ENCODE data around the gene ZCCHC7.

Gene ZCCHC7

GRCh38 chr9:37191403-37192089 is 71.2 kb downstream of the ZCCHC7 start:
- no peak overlapping the region for H3K4me3 ChIP-seq (ENCODE audit: low read depth, low read length)
- no peak for TF ChIP-seq CTCF (IDR thresholded peaks at IDR 0.05; ENCODE audit: insufficient read depth, low read length, missing control alignments)

GRCh38 chr9:37192803-37193202 is 72.4 kb downstream of the ZCCHC7 start:
- ChIA-PET CTCF (interaction anchor here (1.1 to 1.2 kb wide), 2 partner anchors 12 to 23 kb away, joined by 3 to 4 read pairs; no protein-coding TSS in a partner anchor), POLR2A (no interaction called here)

More at GRCh38 chr9:37191403-37192089, 71.2 kb downstream of the ZCCHC7 start:
- DNase-seq (ENCODE audit: low read depth, low spot score), result no peak
- ChIA-PET CTCF (interaction anchor here (1.1 to 1.2 kb wide), 2 partner anchors 11 to 24 kb away, joined by 3 to 4 read pairs; no protein-coding TSS in a partner anchor), POLR2A (no interaction called here)

GRCh38 chr9:37197158-37198038 is 77.0 kb downstream of the ZCCHC7 start:
- DNase-seq (ENCODE audit: low read depth, low spot score), result no peak
- no peak overlapping the region for H3K4me3 ChIP-seq (ENCODE audit: low read depth, low read length)
- TF ChIP-seq CTCF (IDR thresholded peaks at IDR 0.05; ENCODE audit: insufficient read depth, low read length, missing control alignments), result no peak
- ChIA-PET CTCF (interaction anchor here (0.6 kb wide), 1 partner anchor 335 kb away, joined by 3 read pairs; no protein-coding TSS in a partner anchor), POLR2A (no interaction called here)

More at GRCh38 chr9:37192803-37193202, 72.4 kb downstream of the ZCCHC7 start:
- no peak for DNase-seq (ENCODE audit: low read depth, low spot score)
- H3K4me3 ChIP-seq (ENCODE audit: low read depth, low read length), result no peak overlapping the region
- no peak for TF ChIP-seq CTCF (IDR thresholded peaks at IDR 0.05; ENCODE audit: insufficient read depth, low read length, missing control alignments)

- H3K4me3 ChIP-seq (ENCODE audit: low read depth, low read length), result no peak overlapping the region
- no peak for TF ChIP-seq CTCF (IDR thresholded peaks at IDR 0.05; ENCODE audit: insufficient read depth, low read length, missing control alignments)
- ChIA-PET POLR2A (no interaction called here), CTCF (interaction anchor here (0.7 kb wide), 1 partner anchor 13 kb away, joined by 4 read pairs; no protein-coding TSS in a partner anchor)
- no peak for DNase-seq (ENCODE audit: low read depth, low spot score)
These were observed 77.8 kb downstream of the ZCCHC7 start for GRCh38 chr9:37198039-37198729.

GRCh38 chr9:37198831-37199230 is 78.5 kb downstream of the ZCCHC7 start:
- no peak overlapping the region for H3K4me3 ChIP-seq (ENCODE audit: low read depth, low read length)
- no peak for TF ChIP-seq CTCF (IDR thresholded peaks at IDR 0.05; ENCODE audit: insufficient read depth, low read length, missing control alignments)
- CTCF ChIA-PET, result interaction anchor here (0.7 kb wide), 1 partner anchor 13 kb away, joined by 4 read pairs; no protein-coding TSS in a partner anchor
- POLR2A ChIA-PET, result no interaction called here
- no peak for DNase-seq (ENCODE audit: low read depth, low spot score)

Data from AG04449 (cell line).